ENCODE results near the gene EMILIN1.

DNA sequence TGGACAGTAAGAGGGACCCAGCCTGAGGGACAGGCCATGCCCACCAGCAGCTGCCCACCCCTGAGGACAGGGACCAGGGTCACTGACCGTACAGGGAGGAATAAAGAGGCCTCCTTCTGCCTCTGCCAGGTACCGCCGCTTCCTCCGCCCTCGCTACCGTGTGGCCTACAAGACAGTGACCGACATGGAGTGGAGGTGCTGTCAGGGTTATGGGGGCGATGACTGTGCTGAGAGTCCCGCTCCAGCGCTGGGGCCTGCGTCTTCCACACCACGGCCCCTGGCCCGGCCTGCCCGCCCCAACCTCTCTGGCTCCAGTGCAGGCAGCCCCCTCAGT lies 2.2 kb downstream of the EMILIN1 start:
- TF ChIP-seq, protein P1, sequence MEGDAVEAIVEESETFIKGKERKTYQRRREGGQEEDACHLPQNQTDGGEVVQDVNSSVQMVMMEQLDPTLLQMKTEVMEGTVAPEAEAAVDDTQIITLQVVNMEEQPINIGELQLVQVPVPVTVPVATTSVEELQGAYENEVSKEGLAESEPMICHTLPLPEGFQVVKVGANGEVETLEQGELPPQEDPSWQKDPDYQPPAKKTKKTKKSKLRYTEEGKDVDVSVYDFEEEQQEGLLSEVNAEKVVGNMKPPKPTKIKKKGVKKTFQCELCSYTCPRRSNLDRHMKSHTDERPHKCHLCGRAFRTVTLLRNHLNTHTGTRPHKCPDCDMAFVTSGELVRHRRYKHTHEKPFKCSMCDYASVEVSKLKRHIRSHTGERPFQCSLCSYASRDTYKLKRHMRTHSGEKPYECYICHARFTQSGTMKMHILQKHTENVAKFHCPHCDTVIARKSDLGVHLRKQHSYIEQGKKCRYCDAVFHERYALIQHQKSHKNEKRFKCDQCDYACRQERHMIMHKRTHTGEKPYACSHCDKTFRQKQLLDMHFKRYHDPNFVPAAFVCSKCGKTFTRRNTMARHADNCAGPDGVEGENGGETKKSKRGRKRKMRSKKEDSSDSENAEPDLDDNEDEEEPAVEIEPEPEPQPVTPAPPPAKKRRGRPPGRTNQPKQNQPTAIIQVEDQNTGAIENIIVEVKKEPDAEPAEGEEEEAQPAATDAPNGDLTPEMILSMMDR (conservative IDR thresholded peaks at IDR 0.05; ENCODE audit: low read depth in 2 of 2), result no peak
- TF ChIP-seq EZH2 (IDR thresholded peaks at IDR 0.05; ENCODE audit: low read depth, unreplicated experiment) (no peak), POLR2AphosphoS5 (IDR thresholded peaks at IDR 0.05; ENCODE audit: low read depth) (no peak), CREB1 (CRISPR knock-in tag; IDR thresholded peaks at IDR 0.05; ENCODE audit: low read depth) (no peak), REST (IDR thresholded peaks at IDR 0.05; ENCODE audit: unreplicated experiment) (no peak), NANOG (IDR thresholded peaks at IDR 0.05; ENCODE audit: borderline replicate concordance) (no peak), ZNF114 (CRISPR knock-in tag; IDR thresholded peaks at IDR 0.05) (no peak)

Measured in GM23338 (cell line).